Measurements from ENCODE around the gene PCSK9. TPM values are rescaled to one million over a fixed set of nuclear protein-coding genes. Genes with fewer than 3 reads are reported as not detected.

Gene PCSK9
- not detected for total RNA-seq

- peak in 1 of 2 donors; percentile 22 for ATAC-seq
- no peaks in the 10 kb centered on the region for H3K9me3 Mint-ChIP-seq
Measured at GRCh38 chr1:55039342-55040082, at the start of gene PCSK9. PCSK9 (plus strand) TSS chr1:55039548; CDS start chr1:55039838, 290 bp downstream.

GRCh38 chr1:54989968-54990810, 49.2 kb upstream of the PCSK9 start:
- Mint-ChIP-seq H3K27me3 (peaks cover 4 to 7% of the 10 kb centered on the region in 2 donors), H3K36me3 (no peaks in the 10 kb centered on the region), H3K4me1 (ENCODE audit: low read depth in 2 of 2) (peaks cover 3 to 4% of the 10 kb centered on the region in 2 donors), H3K27ac (no peak overlapping the region), H3K4me3 (no peak overlapping the region), H3K9me3 (no peaks in the 10 kb centered on the region)
- ATAC-seq (no peak), DNase-seq (ENCODE audit: low spot score) (no peak)

More at GRCh38 chr1:55039342-55040082, at the start of gene PCSK9:
- Mint-ChIP-seq H3K27me3 (peaks cover 46 to 52% of the 10 kb centered on the region in 2 donors), H3K27ac (no peak within 1 kb of the TSS), H3K4me1 (ENCODE audit: low read depth in 2 of 2) (peaks cover 2 to 6% of the 10 kb centered on the region in 2 donors), H3K4me3 (no peak within 1 kb of the TSS), H3K36me3 (no peaks in the 10 kb centered on the region)
- DNase-seq (ENCODE audit: low spot score) = no peak

GRCh38 chr1:54990916-54991315, 48.4 kb upstream of the PCSK9 start:
- H3K27me3 Mint-ChIP-seq = peaks cover 9 to 10% of the 10 kb centered on the region in 2 donors
- H3K27ac Mint-ChIP-seq = no peak overlapping the region
- no peaks in the 10 kb centered on the region for H3K9me3 Mint-ChIP-seq
- no peak overlapping the region for H3K4me3 Mint-ChIP-seq
- H3K4me1 Mint-ChIP-seq (ENCODE audit: low read depth in 2 of 2) = peaks cover 11 to 12% of the 10 kb centered on the region in 2 donors
- no peaks in the 10 kb centered on the region for H3K36me3 Mint-ChIP-seq
- DNase-seq (ENCODE audit: low spot score) (no peak), ATAC-seq (no peak)

GRCh38 chr1:54991939-54992338, 47.4 kb upstream of the PCSK9 start:
- Mint-ChIP-seq H3K36me3 (no peaks in the 10 kb centered on the region), H3K27me3 (peaks cover 10 to 14% of the 10 kb centered on the region in 2 donors), H3K27ac (no peak overlapping the region), H3K4me3 (no peak overlapping the region), H3K4me1 (ENCODE audit: low read depth in 2 of 2) (peaks cover 17 to 19% of the 10 kb centered on the region in 2 donors), H3K9me3 (no peaks in the 10 kb centered on the region)
- no peak for DNase-seq (ENCODE audit: low spot score)
- ATAC-seq = no peak

GRCh38 chr1:54993140-54993539, 46.2 kb upstream of the PCSK9 start:
- peaks cover 17 to 23% of the 10 kb centered on the region in 2 donors for H3K4me1 Mint-ChIP-seq (ENCODE audit: low read depth in 2 of 2)
- H3K4me3 Mint-ChIP-seq = no peak overlapping the region
- H3K9me3 Mint-ChIP-seq = no peaks in the 10 kb centered on the region
- H3K27me3 Mint-ChIP-seq = peaks cover 10 to 18% of the 10 kb centered on the region in 2 donors
- DNase-seq (ENCODE audit: low spot score) (no peak), ATAC-seq (no peak)
- H3K27ac Mint-ChIP-seq = no peak overlapping the region
- no peaks in the 10 kb centered on the region for H3K36me3 Mint-ChIP-seq

GRCh38 chr1:54994355-54994990, 44.9 kb upstream of the PCSK9 start:
- ATAC-seq (no peak), DNase-seq (ENCODE audit: low spot score) (no peak)
- peaks cover 17 to 23% of the 10 kb centered on the region in 2 donors for H3K4me1 Mint-ChIP-seq (ENCODE audit: low read depth in 2 of 2)
- H3K36me3 Mint-ChIP-seq = no peaks in the 10 kb centered on the region
- H3K27me3 Mint-ChIP-seq = peaks cover 10 to 20% of the 10 kb centered on the region in 2 donors
- peak overlapping the region; percentile 50 to 70 for H3K27ac Mint-ChIP-seq
- no peaks in the 10 kb centered on the region for H3K9me3 Mint-ChIP-seq
- no peak overlapping the region for H3K4me3 Mint-ChIP-seq

- Mint-ChIP-seq H3K9me3 (no peaks in the 10 kb centered on the region), H3K4me1 (ENCODE audit: low read depth in 2 of 2) (peaks cover 17 to 23% of the 10 kb centered on the region in 2 donors), H3K27me3 (peaks cover 10 to 20% of the 10 kb centered on the region in 2 donors), H3K36me3 (no peaks in the 10 kb centered on the region), H3K27ac (peak overlapping the region; percentile 50 to 70), H3K4me3 (peak overlapping the region; percentile 72)
- DNase-seq (ENCODE audit: low spot score) (peak; percentile 26), ATAC-seq (no peak)
Measured at GRCh38 chr1:54995013-54995760, 44.2 kb upstream of the PCSK9 start.

- Mint-ChIP-seq H3K4me1 (ENCODE audit: low read depth in 2 of 2) (peaks cover 17 to 23% of the 10 kb centered on the region in 2 donors), H3K9me3 (no peaks in the 10 kb centered on the region), H3K27me3 (peaks cover 10 to 20% of the 10 kb centered on the region in 2 donors)
Measured at GRCh38 chr1:54995835-54996234, 43.5 kb upstream of the PCSK9 start.

GRCh38 chr1:54996359-54996868, 42.9 kb upstream of the PCSK9 start:
- Mint-ChIP-seq H3K9me3 (no peaks in the 10 kb centered on the region), H3K36me3 (no peaks in the 10 kb centered on the region), H3K4me1 (ENCODE audit: low read depth in 2 of 2) (peaks cover 17 to 23% of the 10 kb centered on the region in 2 donors), H3K27ac (peak overlapping the region; percentile 50 to 70), H3K27me3 (peaks cover 10 to 20% of the 10 kb centered on the region in 2 donors), H3K4me3 (peak overlapping the region; percentile 72)
- DNase-seq (ENCODE audit: low spot score) (peak; percentile 82), ATAC-seq (peak; percentile 80 to 84)

More at GRCh38 chr1:54995835-54996234, 43.5 kb upstream of the PCSK9 start:
- Mint-ChIP-seq H3K27ac (peak overlapping the region; percentile 50 to 70), H3K36me3 (no peaks in the 10 kb centered on the region), H3K4me3 (peak overlapping the region; percentile 72)
- DNase-seq (ENCODE audit: low spot score) (peak; percentile 70), ATAC-seq (peak; percentile 78 to 87)

GRCh38 chr1:54996869-54997710, 42.3 kb upstream of the PCSK9 start:
- Mint-ChIP-seq H3K4me1 (ENCODE audit: low read depth in 2 of 2) (peaks cover 17 to 23% of the 10 kb centered on the region in 2 donors), H3K27me3 (peaks cover 10 to 20% of the 10 kb centered on the region in 2 donors), H3K27ac (peak overlapping the region in 1 of 2 donors; percentile 70), H3K36me3 (no peaks in the 10 kb centered on the region), H3K4me3 (peak overlapping the region; percentile 72), H3K9me3 (no peaks in the 10 kb centered on the region)
- DNase-seq (ENCODE audit: low spot score) (no peak), ATAC-seq (no peak)

- DNase-seq (ENCODE audit: low spot score) (no peak), ATAC-seq (no peak)
- Mint-ChIP-seq H3K9me3 (no peaks in the 10 kb centered on the region), H3K4me1 (ENCODE audit: low read depth in 2 of 2) (peaks cover 17 to 23% of the 10 kb centered on the region in 2 donors), H3K36me3 (no peaks in the 10 kb centered on the region), H3K27me3 (peaks cover 10 to 20% of the 10 kb centered on the region in 2 donors), H3K4me3 (no peak overlapping the region), H3K27ac (no peak overlapping the region)
Measured at GRCh38 chr1:54997711-54997986, 41.7 kb upstream of the PCSK9 start.

GRCh38 chr1:54998100-54998499, 41.2 kb upstream of the PCSK9 start:
- Mint-ChIP-seq H3K4me3 (no peak overlapping the region), H3K27me3 (peaks cover 10 to 20% of the 10 kb centered on the region in 2 donors), H3K9me3 (no peaks in the 10 kb centered on the region), H3K4me1 (ENCODE audit: low read depth in 2 of 2) (peaks cover 17 to 23% of the 10 kb centered on the region in 2 donors), H3K27ac (no peak overlapping the region), H3K36me3 (no peaks in the 10 kb centered on the region)
- ATAC-seq (no peak), DNase-seq (ENCODE audit: low spot score) (no peak)

Data from natural killer cell treated with Interleukin-12 subunit alpha and Interleukin-12 subunit beta and Interleukin-15 and Interleukin-18, amount 100 ng/mL, for 72 hours (primary cell).